ENCODE results near the gene LCN6.

DNA sequence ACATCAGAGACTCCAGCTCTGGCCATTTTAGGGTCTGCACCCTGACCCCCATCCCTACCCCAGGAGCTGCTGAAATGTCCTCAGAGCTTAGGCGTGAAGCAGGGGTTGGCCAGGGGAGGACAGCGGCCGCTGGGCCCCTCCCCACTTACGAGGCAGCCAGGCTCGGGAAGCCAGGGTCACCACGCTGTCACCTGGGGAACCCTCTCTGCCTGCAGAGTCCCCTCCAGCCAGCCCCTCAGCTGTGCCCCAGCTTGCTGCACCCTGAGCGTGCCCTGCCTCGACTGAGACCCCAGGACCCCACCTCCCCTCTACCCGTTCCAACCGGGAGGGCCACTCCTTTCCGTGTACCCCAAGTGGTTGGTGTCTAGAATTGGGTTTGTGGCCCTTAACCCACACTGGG, 8.3 kb downstream of the LCN6 start:
- TF ChIP-seq POLR2A (IDR thresholded peaks at IDR 0.05) (no peak), CTCF (IDR thresholded peaks at IDR 0.05) (no peak)

Measured in right lobe of liver (tissue), 4 donors.